Measurements from ENCODE around the gene PLB1. TPM values are rescaled to one million over a fixed set of nuclear protein-coding genes. Genes with fewer than 3 reads are reported as not detected.

Gene PLB1
- total and polyA plus RNA-seq, 9 of the 15 experiments (the other 6 are each of a cell fraction or from before 2014, with no cell fraction given): 0.01 to 0.09 (median 0.07) TPM; not detected in 2

DNA sequence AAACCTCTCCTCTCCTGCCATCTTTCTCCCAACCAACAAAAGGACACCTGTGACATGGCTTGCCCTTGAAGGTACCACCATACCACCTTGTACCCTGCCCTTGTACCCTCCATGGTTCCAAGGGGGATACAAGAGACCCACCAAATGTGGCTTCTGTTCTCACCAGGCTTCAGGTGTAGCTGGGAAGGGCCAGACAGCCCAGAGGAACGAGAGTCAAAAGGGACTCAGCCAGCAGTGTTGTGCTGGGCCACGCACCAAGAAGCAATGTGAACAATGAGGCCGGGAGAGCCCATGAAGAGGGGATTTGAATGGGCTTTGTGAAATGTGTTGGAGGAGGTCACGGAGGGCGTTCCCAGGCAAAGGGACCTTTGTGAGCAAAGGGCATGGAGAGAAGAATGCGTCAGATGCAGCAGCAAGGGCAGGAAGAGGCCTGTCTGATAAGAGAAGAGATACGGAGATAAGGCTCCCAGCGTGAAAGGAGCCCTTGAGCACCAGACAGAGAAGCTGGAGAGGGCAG, 48.6 kb downstream of the PLB1 start (continued):
- TF ChIP-seq, protein P1, sequence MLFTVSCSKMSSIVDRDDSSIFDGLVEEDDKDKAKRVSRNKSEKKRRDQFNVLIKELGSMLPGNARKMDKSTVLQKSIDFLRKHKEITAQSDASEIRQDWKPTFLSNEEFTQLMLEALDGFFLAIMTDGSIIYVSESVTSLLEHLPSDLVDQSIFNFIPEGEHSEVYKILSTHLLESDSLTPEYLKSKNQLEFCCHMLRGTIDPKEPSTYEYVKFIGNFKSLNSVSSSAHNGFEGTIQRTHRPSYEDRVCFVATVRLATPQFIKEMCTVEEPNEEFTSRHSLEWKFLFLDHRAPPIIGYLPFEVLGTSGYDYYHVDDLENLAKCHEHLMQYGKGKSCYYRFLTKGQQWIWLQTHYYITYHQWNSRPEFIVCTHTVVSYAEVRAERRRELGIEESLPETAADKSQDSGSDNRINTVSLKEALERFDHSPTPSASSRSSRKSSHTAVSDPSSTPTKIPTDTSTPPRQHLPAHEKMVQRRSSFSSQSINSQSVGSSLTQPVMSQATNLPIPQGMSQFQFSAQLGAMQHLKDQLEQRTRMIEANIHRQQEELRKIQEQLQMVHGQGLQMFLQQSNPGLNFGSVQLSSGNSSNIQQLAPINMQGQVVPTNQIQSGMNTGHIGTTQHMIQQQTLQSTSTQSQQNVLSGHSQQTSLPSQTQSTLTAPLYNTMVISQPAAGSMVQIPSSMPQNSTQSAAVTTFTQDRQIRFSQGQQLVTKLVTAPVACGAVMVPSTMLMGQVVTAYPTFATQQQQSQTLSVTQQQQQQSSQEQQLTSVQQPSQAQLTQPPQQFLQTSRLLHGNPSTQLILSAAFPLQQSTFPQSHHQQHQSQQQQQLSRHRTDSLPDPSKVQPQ (CRISPR knock-in tag; IDR thresholded peaks at IDR 0.05; ENCODE audit: borderline replicate concordance): no peak
- peak; percentile 41; the same call in 1 of the 2 replicates for TF ChIP-seq ZEB2 (IDR thresholded peaks at IDR 0.05)
- peak; percentile 34; the same call in 1 of the 2 replicates for TF ChIP-seq GATA2 (CRISPR knock-in tag; IDR thresholded peaks at IDR 0.05)
- TF ChIP-seq YY1 (IDR thresholded peaks at IDR 0.05; ENCODE audit: borderline replicate concordance in 1 of 3, control insufficient read depth in 1 of 3, extremely low read depth in 1 of 3, insufficient read depth in 3 of 3, insufficient read length in 1 of 3, insufficient replicate concordance in 2 of 3, low read depth in 1 of 3, low read length in 2 of 3): no peak
- TF ChIP-seq CCNT2 (IDR thresholded peaks at IDR 0.05; ENCODE audit: borderline replicate concordance, extremely low read depth, insufficient read length, low read depth, low read length): no peak
- TF ChIP-seq SOX6 (IDR thresholded peaks at IDR 0.05): peak; percentile 46; the same call in 1 of the 2 replicates
- TF ChIP-seq JUND (IDR thresholded peaks at IDR 0.05; ENCODE audit: borderline replicate concordance, low read depth, low read length): 0 out of 2 replicates have a peak, but pooled peaks have one; percentile 19
- no peak; the same call in 2 of the 3 replicates for TF ChIP-seq JUND (tag; IDR thresholded peaks at IDR 0.05; ENCODE audit: borderline replicate concordance, low read depth, low read length)
- TF ChIP-seq SP1 (CRISPR knock-in tag; IDR thresholded peaks at IDR 0.05): no peak
- no peak for TF ChIP-seq ZBTB1 (CRISPR knock-in tag; IDR thresholded peaks at IDR 0.05; ENCODE audit: borderline replicate concordance, low read depth)
- TF ChIP-seq, protein P2, sequence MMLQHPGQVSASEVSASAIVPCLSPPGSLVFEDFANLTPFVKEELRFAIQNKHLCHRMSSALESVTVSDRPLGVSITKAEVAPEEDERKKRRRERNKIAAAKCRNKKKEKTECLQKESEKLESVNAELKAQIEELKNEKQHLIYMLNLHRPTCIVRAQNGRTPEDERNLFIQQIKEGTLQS (IDR thresholded peaks at IDR 0.05): 0 out of 2 replicates have a peak, but pooled peaks have one; percentile 10
- TF ChIP-seq, protein P2 (CRISPR knock-in tag; conservative IDR thresholded peaks at IDR 0.05): no peak
- TF ChIP-seq, protein P3, sequence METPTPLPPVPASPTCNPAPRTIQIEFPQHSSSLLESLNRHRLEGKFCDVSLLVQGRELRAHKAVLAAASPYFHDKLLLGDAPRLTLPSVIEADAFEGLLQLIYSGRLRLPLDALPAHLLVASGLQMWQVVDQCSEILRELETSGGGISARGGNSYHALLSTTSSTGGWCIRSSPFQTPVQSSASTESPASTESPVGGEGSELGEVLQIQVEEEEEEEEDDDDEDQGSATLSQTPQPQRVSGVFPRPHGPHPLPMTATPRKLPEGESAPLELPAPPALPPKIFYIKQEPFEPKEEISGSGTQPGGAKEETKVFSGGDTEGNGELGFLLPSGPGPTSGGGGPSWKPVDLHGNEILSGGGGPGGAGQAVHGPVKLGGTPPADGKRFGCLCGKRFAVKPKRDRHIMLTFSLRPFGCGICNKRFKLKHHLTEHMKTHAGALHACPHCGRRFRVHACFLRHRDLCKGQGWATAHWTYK (CRISPR knock-in tag; IDR thresholded peaks at IDR 0.05): no peak
- no peak for TF ChIP-seq NR2C2 (CRISPR knock-in tag; IDR thresholded peaks at IDR 0.05)
- peak; percentile 83; the same call in 1 of the 2 replicates for TF ChIP-seq NR2C2 (tag; IDR thresholded peaks at IDR 0.05)
- no peak for TF ChIP-seq SIN3B (IDR thresholded peaks at IDR 0.05; ENCODE audit: low read depth)
- TF ChIP-seq ARID1B (IDR thresholded peaks at IDR 0.05): peak; percentile 47; the same call in 1 of the 2 replicates
- no peak for TF ChIP-seq ZNF316 (IDR thresholded peaks at IDR 0.05)
- TF ChIP-seq FOSL1 (tag; conservative IDR thresholded peaks at IDR 0.05): peak; percentile 78
- 0 out of 2 replicates have a peak, but pooled peaks have one; percentile 21 for TF ChIP-seq MTA1 (IDR thresholded peaks at IDR 0.05; ENCODE audit: borderline replicate concordance)
- TF ChIP-seq ZFP1 (CRISPR knock-in tag; IDR thresholded peaks at IDR 0.05): no peak
- TF ChIP-seq SMAD4 (CRISPR knock-in tag; conservative IDR thresholded peaks at IDR 0.05): 0 out of 2 replicates have a peak, but pooled peaks have one; percentile 15

Measured in K562 (cell line).